ENCODE measurements around the gene NAP1L1. TPM values are rescaled to one million over a fixed set of nuclear protein-coding genes. Genes with fewer than 3 reads are reported as not detected.

The NAP1L1 gene
- total and polyA plus RNA-seq, 2 experiments from 2014 or later, result 180 to 190 TPM

DNA sequence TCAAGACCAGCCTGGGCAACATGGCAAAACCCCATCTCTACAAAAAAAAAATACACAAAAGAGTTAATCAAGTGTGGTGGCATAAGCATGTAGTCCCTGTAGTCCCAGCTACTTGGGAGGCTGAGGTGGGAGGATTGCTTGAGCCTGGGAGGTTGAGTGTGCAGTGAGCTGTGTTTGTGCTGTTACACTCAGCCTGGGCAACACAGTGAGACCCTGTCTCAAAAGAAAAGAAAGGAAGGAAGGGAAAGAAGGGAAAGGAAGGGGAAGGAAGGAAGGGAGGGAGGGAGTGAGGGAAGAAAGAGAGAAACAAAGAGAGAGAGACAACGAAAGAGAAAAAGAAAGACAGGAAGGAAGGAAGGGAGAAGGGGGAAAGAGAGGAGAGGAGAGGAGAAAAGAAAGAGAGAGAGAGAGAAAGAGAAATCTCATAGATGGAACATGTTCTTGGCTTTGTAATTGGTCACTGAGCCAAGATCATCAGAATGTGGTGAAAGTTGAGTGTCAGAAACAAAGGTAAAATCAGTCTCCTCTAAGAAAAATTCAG, 26.8 kb upstream of the NAP1L1 start:
- TF ChIP-seq EZH2 (IDR thresholded peaks at IDR 0.05; ENCODE audit: insufficient read depth, poor library complexity, severe bottlenecking) (no peak), EZH2phosphoT487 (IDR thresholded peaks at IDR 0.05; ENCODE audit: insufficient read depth, low read depth) (no peak)
- H3K9me3 ChIP-seq (ENCODE audit: low read depth), result no peaks in the 10 kb centered on the region
- no peaks in the 10 kb centered on the region for H3K9me2 ChIP-seq (ENCODE audit: insufficient read depth)
- no peaks in the 10 kb centered on the region for H3K27me3 ChIP-seq (replicated peaks; ENCODE audit: insufficient read depth)
- in situ Hi-C loops (cut with MboI), result no loop called here
- no peak overlapping the region for H2AFZ ChIP-seq
- no peak overlapping the region for H3K4me3 ChIP-seq
- no peaks in the 10 kb centered on the region for H3K36me3 ChIP-seq (ENCODE audit: low read depth)
- no peak overlapping the region for H3K9ac ChIP-seq
- peaks cover 2% of the 10 kb centered on the region; the same call in 1 of the 2 replicates for H3K4me1 ChIP-seq (ENCODE audit: insufficient read depth)
- no peak for DNase-seq
- H3F3A ChIP-seq (ENCODE audit: insufficient read depth), result no peaks in the 10 kb centered on the region
- no peak overlapping the region for H3K4me2 ChIP-seq (ENCODE audit: unreplicated experiment)
- no peaks in the 10 kb centered on the region for H4K20me1 ChIP-seq (ENCODE audit: insufficient read depth)
- WGBS, 2 experiments (ENCODE audit: low coverage in 1 of 2, low lambda C conversion rate in 2 of 2, missing lambda C conversion rate in 2 of 2), result 0 to 50% methylated on average over 1 of the region's 1 CpG
- no peaks in the 10 kb centered on the region for H3K79me2 ChIP-seq (ENCODE audit: insufficient read depth)
- H3K27ac ChIP-seq, result no peak overlapping the region

DNA sequence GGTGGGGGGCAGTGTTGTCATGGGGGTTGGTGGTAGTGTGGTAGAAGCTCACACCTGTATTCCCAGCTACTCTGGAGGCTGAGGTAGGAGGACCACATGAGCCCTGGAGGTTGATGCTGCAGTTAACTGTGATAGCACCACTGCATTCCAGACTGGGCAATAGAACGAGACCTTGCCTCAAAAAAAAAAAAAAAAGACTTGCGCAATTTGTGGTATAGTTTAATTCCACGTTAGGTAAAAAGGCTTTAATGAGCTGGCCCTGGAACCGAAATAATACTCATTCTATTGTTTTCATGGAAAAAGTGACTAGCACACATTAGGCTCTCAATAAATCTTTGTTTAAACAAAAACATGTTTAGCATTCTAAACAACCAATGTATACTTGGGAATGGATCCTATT, 25.4 kb upstream of the NAP1L1 start:
- Histone ChIP-seq H3K79me2 (ENCODE audit: insufficient read depth) (no peaks in the 10 kb centered on the region), H3K4me3 (no peak overlapping the region), H3K9me3 (ENCODE audit: low read depth) (no peaks in the 10 kb centered on the region), H3K27me3 (replicated peaks; ENCODE audit: insufficient read depth) (no peaks in the 10 kb centered on the region), H4K20me1 (ENCODE audit: insufficient read depth) (no peaks in the 10 kb centered on the region), H2AFZ (no peak overlapping the region), H3K4me2 (ENCODE audit: unreplicated experiment) (no peak overlapping the region), H3K9ac (no peak overlapping the region), H3K27ac (no peak overlapping the region), H3F3A (ENCODE audit: insufficient read depth) (no peaks in the 10 kb centered on the region), H3K4me1 (ENCODE audit: insufficient read depth) (peaks cover 7% of the 10 kb centered on the region; the same call in 1 of the 2 replicates), H3K36me3 (ENCODE audit: low read depth) (no peaks in the 10 kb centered on the region), H3K9me2 (ENCODE audit: insufficient read depth) (no peaks in the 10 kb centered on the region)
- DNase-seq, result no peak
- TF ChIP-seq EZH2phosphoT487 (IDR thresholded peaks at IDR 0.05; ENCODE audit: insufficient read depth, low read depth), result no peak
- no peak for TF ChIP-seq EZH2 (IDR thresholded peaks at IDR 0.05; ENCODE audit: insufficient read depth, poor library complexity, severe bottlenecking)
- in situ Hi-C loops (cut with MboI), result no loop called here
- WGBS, 2 experiments (ENCODE audit: low coverage in 1 of 2, low lambda C conversion rate in 2 of 2, missing lambda C conversion rate in 2 of 2), result 54 to 56% methylated on average over 4 of the region's 4 CpGs

DNA sequence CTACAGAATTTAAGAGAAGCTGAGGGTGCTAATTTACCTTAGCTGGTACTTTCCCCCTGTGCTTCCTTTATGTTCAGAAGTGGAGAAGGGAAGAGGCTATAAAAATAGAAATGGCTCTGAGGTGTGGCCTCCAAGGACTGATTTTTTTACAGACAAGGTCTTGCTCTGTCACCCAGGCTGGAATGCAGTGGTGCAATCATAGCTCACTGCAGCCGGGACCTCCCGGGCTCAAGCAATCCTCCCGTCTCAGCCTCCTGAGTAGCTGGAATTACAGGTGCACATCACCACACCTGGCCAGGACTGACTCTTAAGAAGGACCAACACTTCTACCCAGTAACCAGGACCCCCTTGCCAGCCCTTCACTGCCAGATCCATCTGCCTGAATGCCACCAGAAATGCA, 23.9 kb upstream of the NAP1L1 start:
- DNase-seq, result no peak
- Histone ChIP-seq H2AFZ (no peak overlapping the region), H4K20me1 (ENCODE audit: insufficient read depth) (no peaks in the 10 kb centered on the region), H3K4me2 (ENCODE audit: unreplicated experiment) (no peak overlapping the region), H3K9me2 (ENCODE audit: insufficient read depth) (no peaks in the 10 kb centered on the region), H3K9ac (no peak overlapping the region), H3K4me1 (ENCODE audit: insufficient read depth) (peaks cover 10% of the 10 kb centered on the region), H3K4me3 (no peak overlapping the region), H3K9me3 (ENCODE audit: low read depth) (no peaks in the 10 kb centered on the region), H3F3A (ENCODE audit: insufficient read depth) (no peaks in the 10 kb centered on the region), H3K79me2 (ENCODE audit: insufficient read depth) (no peaks in the 10 kb centered on the region), H3K27me3 (replicated peaks; ENCODE audit: insufficient read depth) (no peaks in the 10 kb centered on the region), H3K27ac (no peak overlapping the region), H3K36me3 (ENCODE audit: low read depth) (no peaks in the 10 kb centered on the region)
- 92 to 93% methylated on average over 3 of the region's 3 CpGs for WGBS, 2 experiments (ENCODE audit: low coverage in 1 of 2, low lambda C conversion rate in 2 of 2, missing lambda C conversion rate in 2 of 2)
- in situ Hi-C loops (cut with MboI), result no loop called here
- TF ChIP-seq EZH2 (IDR thresholded peaks at IDR 0.05; ENCODE audit: insufficient read depth, poor library complexity, severe bottlenecking), result no peak
- TF ChIP-seq EZH2phosphoT487 (IDR thresholded peaks at IDR 0.05; ENCODE audit: insufficient read depth, low read depth), result no peak

DNA sequence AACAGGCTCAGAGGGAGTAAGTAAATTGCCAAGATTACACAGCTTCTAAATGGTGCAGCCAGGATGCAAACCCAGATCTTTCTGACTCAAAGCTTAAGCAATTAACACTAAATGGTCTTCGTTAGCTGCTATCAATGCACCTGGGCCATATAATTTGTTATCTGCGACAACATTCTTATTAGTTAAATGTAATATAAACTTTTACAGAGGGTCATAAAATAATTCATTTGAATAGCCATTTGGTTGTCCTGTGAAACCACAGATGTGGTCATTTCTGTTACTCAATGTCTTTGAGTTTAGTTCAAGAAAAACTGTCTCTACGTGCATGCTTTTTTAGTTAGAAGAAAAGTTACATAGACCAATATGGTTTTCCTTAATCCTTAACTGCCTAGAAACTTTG, 22.1 kb upstream of the NAP1L1 start:
- TF ChIP-seq EZH2phosphoT487 (IDR thresholded peaks at IDR 0.05; ENCODE audit: insufficient read depth, low read depth) (0 out of 2 replicates have a peak, but pooled peaks have one; percentile 67), EZH2 (IDR thresholded peaks at IDR 0.05; ENCODE audit: insufficient read depth, poor library complexity, severe bottlenecking) (no peak)
- H3K9ac ChIP-seq, result no peak overlapping the region
- no peak overlapping the region for H2AFZ ChIP-seq
- H3K27ac ChIP-seq, result no peak overlapping the region
- H3K79me2 ChIP-seq (ENCODE audit: insufficient read depth), result no peaks in the 10 kb centered on the region
- H3K4me3 ChIP-seq, result no peak overlapping the region
- no peaks in the 10 kb centered on the region for H3K9me3 ChIP-seq (ENCODE audit: low read depth)
- H3K9me2 ChIP-seq (ENCODE audit: insufficient read depth), result no peaks in the 10 kb centered on the region
- in situ Hi-C loops (cut with MboI), result no loop called here
- peak; percentile 39 for DNase-seq
- no peaks in the 10 kb centered on the region for H4K20me1 ChIP-seq (ENCODE audit: insufficient read depth)
- no peaks in the 10 kb centered on the region for H3K27me3 ChIP-seq (replicated peaks; ENCODE audit: insufficient read depth)
- WGBS, 2 experiments (ENCODE audit: low coverage in 1 of 2, low lambda C conversion rate in 2 of 2, missing lambda C conversion rate in 2 of 2), result 17 to 18% methylated on average over 3 of the region's 3 CpGs
- peaks cover 14% of the 10 kb centered on the region for H3K4me1 ChIP-seq (ENCODE audit: insufficient read depth)
- no peaks in the 10 kb centered on the region for H3K36me3 ChIP-seq (ENCODE audit: low read depth)
- no peak overlapping the region for H3K4me2 ChIP-seq (ENCODE audit: unreplicated experiment)
- H3F3A ChIP-seq (ENCODE audit: insufficient read depth), result no peaks in the 10 kb centered on the region

DNA sequence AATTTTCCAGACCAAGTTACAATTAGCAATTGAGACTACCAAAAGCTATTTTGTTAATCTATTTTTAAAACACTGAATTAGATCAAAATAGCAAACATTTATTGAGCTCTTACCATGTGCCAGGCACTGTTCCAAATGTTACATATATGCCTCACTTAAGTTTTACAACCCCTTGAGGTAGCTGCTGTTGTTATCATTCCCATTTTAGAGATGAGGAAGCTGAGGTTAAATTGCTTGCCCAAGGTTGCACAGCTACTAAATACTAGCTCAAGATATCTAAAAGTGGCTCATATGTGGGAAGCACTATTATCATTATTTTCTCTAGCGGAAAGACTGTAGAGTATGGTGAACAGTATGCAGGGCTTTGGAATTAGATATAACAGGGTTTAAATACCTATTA, 19.5 kb upstream of the NAP1L1 start:
- Histone ChIP-seq H3K9me3 (ENCODE audit: low read depth) (no peaks in the 10 kb centered on the region), H3K4me2 (ENCODE audit: unreplicated experiment) (no peak overlapping the region), H4K20me1 (ENCODE audit: insufficient read depth) (no peaks in the 10 kb centered on the region), H3K9ac (no peak overlapping the region), H3K9me2 (ENCODE audit: insufficient read depth) (no peaks in the 10 kb centered on the region), H3K79me2 (ENCODE audit: insufficient read depth) (no peaks in the 10 kb centered on the region), H3K4me1 (ENCODE audit: insufficient read depth) (peaks cover 14% of the 10 kb centered on the region), H3F3A (ENCODE audit: insufficient read depth) (no peaks in the 10 kb centered on the region), H3K4me3 (no peak overlapping the region), H3K27me3 (replicated peaks; ENCODE audit: insufficient read depth) (no peaks in the 10 kb centered on the region), H3K36me3 (ENCODE audit: low read depth) (no peaks in the 10 kb centered on the region), H2AFZ (no peak overlapping the region), H3K27ac (no peak overlapping the region)
- WGBS, 2 experiments (ENCODE audit: low coverage in 1 of 2, low lambda C conversion rate in 2 of 2, missing lambda C conversion rate in 2 of 2), result 96 to 100% methylated on average over 1 of the region's 1 CpG
- TF ChIP-seq EZH2phosphoT487 (IDR thresholded peaks at IDR 0.05; ENCODE audit: insufficient read depth, low read depth) (no peak), EZH2 (IDR thresholded peaks at IDR 0.05; ENCODE audit: insufficient read depth, poor library complexity, severe bottlenecking) (no peak)
- in situ Hi-C loops (cut with MboI), result no loop called here
- DNase-seq, result no peak

Data from GM23248 (cell line).